Measurements from ENCODE around the gene SBNO2.

DNA sequence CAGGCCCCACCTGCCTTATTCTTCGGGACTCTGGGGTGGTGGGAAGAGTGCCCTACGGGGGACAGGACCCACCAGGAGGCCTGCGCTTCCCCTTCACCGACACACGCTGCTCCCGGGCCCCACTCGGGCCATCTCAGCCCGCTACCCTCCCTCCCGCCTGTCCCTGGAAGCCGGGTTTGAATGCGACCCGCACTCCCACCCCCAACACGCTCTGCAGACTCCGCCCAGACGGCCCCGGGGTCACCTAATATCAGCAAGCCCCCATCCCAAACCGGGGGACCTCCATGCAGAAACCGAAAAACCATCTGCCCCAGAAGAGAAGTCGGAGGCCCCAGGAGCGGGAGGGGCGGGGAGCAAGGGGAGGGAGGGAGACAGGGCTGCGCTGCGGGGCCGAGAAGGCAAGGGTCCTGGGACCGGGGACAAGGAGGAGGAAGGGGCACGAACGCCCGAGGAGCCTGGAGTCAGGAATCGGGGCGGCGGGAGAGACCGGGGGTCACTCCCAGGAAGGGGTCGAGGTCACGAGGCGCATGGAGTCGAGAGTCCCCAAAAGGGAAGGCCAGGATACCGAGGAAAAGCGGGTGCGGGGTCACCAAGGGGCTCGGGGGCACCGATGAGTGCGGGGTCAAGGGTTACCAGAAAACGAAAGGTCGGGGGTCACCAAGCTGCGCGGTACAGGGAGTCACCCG, 766 bp downstream of the SBNO2 start:
- TF ChIP-seq, protein P1, sequence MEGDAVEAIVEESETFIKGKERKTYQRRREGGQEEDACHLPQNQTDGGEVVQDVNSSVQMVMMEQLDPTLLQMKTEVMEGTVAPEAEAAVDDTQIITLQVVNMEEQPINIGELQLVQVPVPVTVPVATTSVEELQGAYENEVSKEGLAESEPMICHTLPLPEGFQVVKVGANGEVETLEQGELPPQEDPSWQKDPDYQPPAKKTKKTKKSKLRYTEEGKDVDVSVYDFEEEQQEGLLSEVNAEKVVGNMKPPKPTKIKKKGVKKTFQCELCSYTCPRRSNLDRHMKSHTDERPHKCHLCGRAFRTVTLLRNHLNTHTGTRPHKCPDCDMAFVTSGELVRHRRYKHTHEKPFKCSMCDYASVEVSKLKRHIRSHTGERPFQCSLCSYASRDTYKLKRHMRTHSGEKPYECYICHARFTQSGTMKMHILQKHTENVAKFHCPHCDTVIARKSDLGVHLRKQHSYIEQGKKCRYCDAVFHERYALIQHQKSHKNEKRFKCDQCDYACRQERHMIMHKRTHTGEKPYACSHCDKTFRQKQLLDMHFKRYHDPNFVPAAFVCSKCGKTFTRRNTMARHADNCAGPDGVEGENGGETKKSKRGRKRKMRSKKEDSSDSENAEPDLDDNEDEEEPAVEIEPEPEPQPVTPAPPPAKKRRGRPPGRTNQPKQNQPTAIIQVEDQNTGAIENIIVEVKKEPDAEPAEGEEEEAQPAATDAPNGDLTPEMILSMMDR (IDR thresholded peaks at IDR 0.05): no peak
- TF ChIP-seq POLR2A (IDR thresholded peaks at IDR 0.05): no peak

Data from gastroesophageal sphincter (tissue), 3 donors.